Lower lobe of right lung (tissue), 2 donors: ENCODE results near the gene VPS37C. TPM values are rescaled to one million over a fixed set of nuclear protein-coding genes. Genes with fewer than 3 reads are reported as not detected.

Experiments used
- ATAC-seq, 2 donors: fragments of 200-7000 bp; cut with Tn5 transposase; one replicate each; pipeline ENCODE4 v1.9.1; 2020 to 2022; ENCODE audit warnings: mild to moderate bottlenecking in 2 of 2, moderate library complexity in 2 of 2
- DNase-seq: peaks from one replicate; pipeline ENCODE4 v3.0.0-alpha.2; 2020
- H3K27ac ChIP-seq: fragments of 200-600 bp; one replicate; pipeline ENCODE4 v1.8.0; 2022
- H3K27me3 ChIP-seq: fragments of 200-600 bp; one replicate; pipeline ENCODE4 v1.8.0; 2022; ENCODE audit warnings: low read depth
- H3K36me3 ChIP-seq: fragments of 200-600 bp; one replicate; pipeline ENCODE4 v1.8.0; 2022; ENCODE audit warnings: mild to moderate bottlenecking
- H3K4me1 ChIP-seq: fragments of 200-600 bp; one replicate; pipeline ENCODE4 v1.8.0; 2022
- H3K4me3 ChIP-seq: fragments of 200-600 bp; one replicate; pipeline ENCODE4 v1.8.0; 2022; ENCODE audit warnings: mild to moderate bottlenecking
- H3K9me3 ChIP-seq: fragments of 200-600 bp; one replicate; pipeline ENCODE4 v1.8.0; 2022
- CTCF ChIP-seq: fragments of 200-600 bp; IDR thresholded peaks from one replicate; pipeline ENCODE4 v1.8.0; 2022; ENCODE audit warnings: antibody characterized with exemption, mild to moderate bottlenecking
- intact Hi-C: fragments of 100-400 bp; cut with DNase I; formaldehyde crosslinking; loops from one replicate; pipeline ENCODE4 v1.11.0; 2022
- total RNA-seq: library from RNA; stranded (reverse); fragmentation: NEBNext Ultra II Directional; extraction: Animal tissue kit (Norgen Biotek cat#: 25700); gene quantifications from one replicate; pipeline ENCODE4 v1.2.1, GENCODE V29; 2021
- donor health status: DM: no; HTN: yes; CAD: no; lungs with severe emphysema.

The VPS37C gene
- total RNA-seq, 1 donor from 2014 or later, result 39.7 TPM

GRCh38 chr11:61116426-61117167, 44.6 kb downstream of the VPS37C start:
- intact Hi-C loops, result no loop called here
- ATAC-seq (no peak), DNase-seq (no peak)
- H3K36me3 ChIP-seq, result no peaks in the 10 kb centered on the region
- H3K9me3 ChIP-seq, result no peaks in the 10 kb centered on the region
- peaks cover 8% of the 10 kb centered on the region for H3K27me3 ChIP-seq
- TF ChIP-seq CTCF, result no peak
- H3K4me1 ChIP-seq, result no peaks in the 10 kb centered on the region
- H3K4me3 ChIP-seq, result no peak overlapping the region
- H3K27ac ChIP-seq, result no peak overlapping the region

GRCh38 chr11:61115498-61116224, 45.6 kb downstream of the VPS37C start:
- no peaks in the 10 kb centered on the region for H3K4me1 ChIP-seq
- no peak overlapping the region for H3K27ac ChIP-seq
- ATAC-seq (no peak), DNase-seq (no peak)
- H3K27me3 ChIP-seq, result peaks cover 8% of the 10 kb centered on the region
- no peak for TF ChIP-seq CTCF
- H3K9me3 ChIP-seq, result no peaks in the 10 kb centered on the region
- H3K4me3 ChIP-seq, result no peak overlapping the region
- intact Hi-C loops, result no loop called here
- no peaks in the 10 kb centered on the region for H3K36me3 ChIP-seq

- Histone ChIP-seq H3K9me3 (no peaks in the 10 kb centered on the region), H3K27ac (no peak overlapping the region), H3K4me1 (no peaks in the 10 kb centered on the region), H3K36me3 (no peaks in the 10 kb centered on the region), H3K27me3 (peaks cover 8% of the 10 kb centered on the region), H3K4me3 (no peak overlapping the region)
- intact Hi-C loops, result no loop called here
- DNase-seq, result no peak
- ATAC-seq, result no peak
- no peak for TF ChIP-seq CTCF
Measured at GRCh38 chr11:61114913-61115312, 46.3 kb downstream of the VPS37C start.

GRCh38 chr11:61113201-61113600, 48.0 kb downstream of the VPS37C start:
- no peak for DNase-seq

GRCh38 chr11:61112575-61112974, 48.7 kb downstream of the VPS37C start:
- Histone ChIP-seq H3K4me1 (no peaks in the 10 kb centered on the region), H3K9me3 (no peaks in the 10 kb centered on the region), H3K36me3 (no peaks in the 10 kb centered on the region), H3K27ac (no peak overlapping the region), H3K27me3 (peaks cover 2% of the 10 kb centered on the region), H3K4me3 (no peak overlapping the region)
- no peak for ATAC-seq
- TF ChIP-seq CTCF, result no peak
- intact Hi-C loops, result no loop called here
- DNase-seq, result no peak

More at GRCh38 chr11:61113201-61113600, 48.0 kb downstream of the VPS37C start:
- Histone ChIP-seq H3K36me3 (no peaks in the 10 kb centered on the region), H3K4me1 (no peaks in the 10 kb centered on the region), H3K27ac (no peak overlapping the region), H3K27me3 (peaks cover 8% of the 10 kb centered on the region), H3K4me3 (no peak overlapping the region), H3K9me3 (no peaks in the 10 kb centered on the region)
- ATAC-seq, result no peak
- intact Hi-C loops, result no loop called here
- no peak for TF ChIP-seq CTCF
